B cell (primary cell): ENCODE data around the gene PLD4.

Experiments used
- CTCF ChIP-seq: fragments of 200-600 bp; IDR thresholded peaks from one replicate; pipeline ENCODE4 v1.8.0; 2022; ENCODE audit warnings: antibody characterized with exemption, mild to moderate bottlenecking
- EZH2 ChIP-seq: IDR thresholded peaks from 2 replicates; pipeline ENCODE4 v1.6.1; 2012; ENCODE audit warnings: borderline replicate concordance, low read depth, mild to moderate bottlenecking, moderate library complexity, low read length; ENCODE audit not compliant: insufficient read depth, poor library complexity, severe bottlenecking

- no peak for TF ChIP-seq CTCF
- TF ChIP-seq EZH2, result no peak
Observed at GRCh38 chr14:104968153-104968527, 43.5 kb downstream of the PLD4 start.
